GM21447 (cell line): ENCODE data around the gene PDIA6.

Experiments
- ATAC-seq: cut with Tn5 transposase; IDR thresholded peaks from one replicate; pipeline ENCODE4 v1.9.1; 2021; ENCODE audit not compliant: unreplicated experiment

PDIA6 gene

GRCh38 chr2:10765461-10765860, 47.1 kb downstream of the PDIA6 start:
- no peak for ATAC-seq

- ATAC-seq: no peak
These were observed 47.7 kb downstream of the PDIA6 start for GRCh38 chr2:10764896-10765295.

GRCh38 chr2:10764096-10764785, 48.3 kb downstream of the PDIA6 start:
- ATAC-seq: no peak

GRCh38 chr2:10763461-10763800, 49.2 kb downstream of the PDIA6 start:
- ATAC-seq: no peak

- ATAC-seq: no peak
These were observed 49.7 kb downstream of the PDIA6 start for GRCh38 chr2:10762651-10763460.

GRCh38 chr2:10761591-10761990, 51.0 kb downstream of the PDIA6 start:
- no peak for ATAC-seq

GRCh38 chr2:10760794-10761504, 51.6 kb downstream of the PDIA6 start:
- ATAC-seq: no peak

GRCh38 chr2:10759151-10759714, 53.4 kb downstream of the PDIA6 start:
- no peak for ATAC-seq

GRCh38 chr2:10757814-10758286, 54.7 kb downstream of the PDIA6 start:
- no peak for ATAC-seq

GRCh38 chr2:10755621-10756020, 57.0 kb downstream of the PDIA6 start:
- ATAC-seq: no peak

- no peak for ATAC-seq
These were observed 58.7 kb downstream of the PDIA6 start for GRCh38 chr2:10753876-10754275.

GRCh38 chr2:10753156-10753555, 59.4 kb downstream of the PDIA6 start:
- ATAC-seq: no peak

- no peak for ATAC-seq
These were observed 60.3 kb downstream of the PDIA6 start for GRCh38 chr2:10752236-10752635.

- no peak for ATAC-seq
These were observed 62.0 kb downstream of the PDIA6 start for GRCh38 chr2:10750610-10751009.

GRCh38 chr2:10742666-10743065, 69.9 kb downstream of the PDIA6 start:
- no peak for ATAC-seq

- ATAC-seq: no peak
These were observed 71.4 kb downstream of the PDIA6 start for GRCh38 chr2:10741139-10741538.

- ATAC-seq: no peak
These were observed 72.4 kb downstream of the PDIA6 start for GRCh38 chr2:10740226-10740625.

GRCh38 chr2:10738192-10738591, 74.4 kb downstream of the PDIA6 start:
- ATAC-seq: no peak

GRCh38 chr2:10733980-10734379, 78.6 kb downstream of the PDIA6 start:
- ATAC-seq: no peak

GRCh38 chr2:10733566-10733925, 79.0 kb downstream of the PDIA6 start:
- no peak for ATAC-seq
